EH (cell line): ENCODE results near the gene MLLT11.

Source experiments
- DNase-seq: peaks from one replicate; pipeline ENCODE4 v3.0.0-alpha.2; 2015; ENCODE audit warnings: low read depth

MLLT11 gene

GRCh38 chr1:151056149-151056548, 4.0 kb upstream of the MLLT11 start:
- no peak for DNase-seq

- DNase-seq = no peak
Measured at GRCh38 chr1:151058692-151059091, 1.5 kb upstream of the MLLT11 start.

- DNase-seq = peak; percentile 81
Measured at GRCh38 chr1:151059109-151060006, 839 bp upstream of the MLLT11 start, which contains the start of gene CDC42SE1. Gene CDC42SE1, minus strand, starts transcription at chr1:151059622. Its CDS starts 3,892 bp downstream, at chr1:151055730.

GRCh38 chr1:151060657-151061421, 642 bp downstream of the MLLT11 start:
- DNase-seq = no peak

GRCh38 chr1:151061704-151062103, 1.5 kb downstream of the MLLT11 start:
- no peak for DNase-seq

GRCh38 chr1:151062741-151063371, 2.7 kb downstream of the MLLT11 start:
- DNase-seq = peak; percentile 90

GRCh38 chr1:151065089-151065645, 5.0 kb downstream of the MLLT11 start:
- DNase-seq = no peak

- DNase-seq = no peak
Measured at GRCh38 chr1:151067185-151067584, 7.0 kb downstream of the MLLT11 start.

- no peak for DNase-seq
Measured at GRCh38 chr1:151069103-151069486, 8.9 kb downstream of the MLLT11 start.

- DNase-seq = peak; percentile 94
Measured at GRCh38 chr1:151070474-151071276, 10.5 kb downstream of the MLLT11 start, which contains the start of gene GABPB2. Gene GABPB2, plus strand, starts transcription at chr1:151070761. Its CDS starts 17,429 bp downstream, at chr1:151088190.

- DNase-seq = no peak
Measured at GRCh38 chr1:151072224-151072623, 12.0 kb downstream of the MLLT11 start.

- DNase-seq = no peak
Measured at GRCh38 chr1:151085953-151086559, 25.9 kb downstream of the MLLT11 start.

- DNase-seq = peak; percentile 8
Measured at GRCh38 chr1:151097426-151097825, 37.2 kb downstream of the MLLT11 start.

GRCh38 chr1:151098126-151098525, 37.9 kb downstream of the MLLT11 start:
- DNase-seq = no peak

GRCh38 chr1:151104630-151105029, 44.4 kb downstream of the MLLT11 start:
- DNase-seq = no peak

- DNase-seq = peak; percentile 54
Measured at GRCh38 chr1:151106894-151107293, 46.7 kb downstream of the MLLT11 start.

- no peak for DNase-seq
Measured at GRCh38 chr1:151108331-151108730, 48.1 kb downstream of the MLLT11 start.

GRCh38 chr1:151113877-151114276, 53.7 kb downstream of the MLLT11 start:
- DNase-seq = no peak
